GM12872 (cell line): ENCODE data around the gene BARX2.

Experiments used
- TF ChIP-seq, protein P1 (sequence below): IDR thresholded peaks from 3 replicates; pipeline ENCODE4 v1.5.1; 2011; ENCODE audit warnings: low read depth, mild to moderate bottlenecking, low read length, moderate library complexity; ENCODE audit not compliant: insufficient read depth

The BARX2 gene

DNA sequence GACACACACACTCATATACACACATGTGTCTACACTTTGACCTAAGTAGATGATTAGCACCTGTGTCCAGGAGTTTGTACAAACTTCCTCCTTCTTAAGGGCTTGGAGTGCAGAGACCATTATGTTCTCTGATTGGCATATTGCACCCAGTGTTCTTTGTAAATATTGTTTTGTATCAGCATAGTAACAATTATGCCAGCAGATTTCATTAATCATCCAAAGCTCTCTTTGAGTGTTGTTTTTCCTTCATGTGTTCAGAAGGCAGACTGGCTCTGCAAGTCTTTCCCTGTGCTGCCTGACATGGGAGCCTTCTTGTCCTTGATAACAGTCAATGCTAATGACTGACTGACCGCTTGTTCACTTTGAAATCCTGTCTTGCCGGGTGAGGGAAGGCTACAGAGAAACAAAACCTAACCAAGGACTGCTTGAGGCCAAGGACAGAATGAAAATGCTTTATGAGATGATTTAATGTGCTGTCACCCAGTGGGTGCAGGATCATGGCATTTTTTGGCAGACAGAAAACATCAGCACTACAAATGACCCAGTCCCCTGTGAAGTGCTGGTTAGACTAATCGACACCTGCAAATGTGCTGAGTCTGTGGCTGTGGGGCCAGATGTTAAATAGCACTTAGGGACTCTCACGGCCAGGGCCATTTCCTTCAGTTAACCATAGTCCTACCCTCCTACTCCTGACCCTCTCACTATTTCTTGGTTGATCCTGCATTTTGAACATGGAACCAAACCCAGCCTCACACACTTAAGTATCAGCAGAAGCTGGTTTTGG lies 6.6 kb upstream of the BARX2 start:
- TF ChIP-seq, protein P1, sequence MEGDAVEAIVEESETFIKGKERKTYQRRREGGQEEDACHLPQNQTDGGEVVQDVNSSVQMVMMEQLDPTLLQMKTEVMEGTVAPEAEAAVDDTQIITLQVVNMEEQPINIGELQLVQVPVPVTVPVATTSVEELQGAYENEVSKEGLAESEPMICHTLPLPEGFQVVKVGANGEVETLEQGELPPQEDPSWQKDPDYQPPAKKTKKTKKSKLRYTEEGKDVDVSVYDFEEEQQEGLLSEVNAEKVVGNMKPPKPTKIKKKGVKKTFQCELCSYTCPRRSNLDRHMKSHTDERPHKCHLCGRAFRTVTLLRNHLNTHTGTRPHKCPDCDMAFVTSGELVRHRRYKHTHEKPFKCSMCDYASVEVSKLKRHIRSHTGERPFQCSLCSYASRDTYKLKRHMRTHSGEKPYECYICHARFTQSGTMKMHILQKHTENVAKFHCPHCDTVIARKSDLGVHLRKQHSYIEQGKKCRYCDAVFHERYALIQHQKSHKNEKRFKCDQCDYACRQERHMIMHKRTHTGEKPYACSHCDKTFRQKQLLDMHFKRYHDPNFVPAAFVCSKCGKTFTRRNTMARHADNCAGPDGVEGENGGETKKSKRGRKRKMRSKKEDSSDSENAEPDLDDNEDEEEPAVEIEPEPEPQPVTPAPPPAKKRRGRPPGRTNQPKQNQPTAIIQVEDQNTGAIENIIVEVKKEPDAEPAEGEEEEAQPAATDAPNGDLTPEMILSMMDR: no peak

DNA sequence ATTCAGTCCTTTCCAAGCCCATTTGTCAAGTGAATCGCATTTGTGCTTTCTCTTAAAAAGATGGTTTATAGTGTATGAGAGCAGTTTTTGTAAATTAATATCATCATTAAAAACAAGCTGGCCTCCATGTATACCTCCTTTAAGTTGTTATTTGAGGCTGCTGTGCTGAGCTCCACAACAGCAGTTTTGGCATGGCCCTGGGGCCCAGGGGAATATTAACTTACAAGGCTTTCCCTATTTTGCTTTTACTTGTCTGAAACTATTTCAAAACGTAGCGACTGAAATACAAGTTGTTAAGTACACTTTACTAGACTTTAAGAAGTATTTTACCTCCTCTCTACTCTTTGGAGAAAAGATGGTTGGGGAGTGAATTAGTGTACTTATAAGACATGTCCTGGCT lies 4.9 kb upstream of the BARX2 start:
- TF ChIP-seq, protein P1: no peak

DNA sequence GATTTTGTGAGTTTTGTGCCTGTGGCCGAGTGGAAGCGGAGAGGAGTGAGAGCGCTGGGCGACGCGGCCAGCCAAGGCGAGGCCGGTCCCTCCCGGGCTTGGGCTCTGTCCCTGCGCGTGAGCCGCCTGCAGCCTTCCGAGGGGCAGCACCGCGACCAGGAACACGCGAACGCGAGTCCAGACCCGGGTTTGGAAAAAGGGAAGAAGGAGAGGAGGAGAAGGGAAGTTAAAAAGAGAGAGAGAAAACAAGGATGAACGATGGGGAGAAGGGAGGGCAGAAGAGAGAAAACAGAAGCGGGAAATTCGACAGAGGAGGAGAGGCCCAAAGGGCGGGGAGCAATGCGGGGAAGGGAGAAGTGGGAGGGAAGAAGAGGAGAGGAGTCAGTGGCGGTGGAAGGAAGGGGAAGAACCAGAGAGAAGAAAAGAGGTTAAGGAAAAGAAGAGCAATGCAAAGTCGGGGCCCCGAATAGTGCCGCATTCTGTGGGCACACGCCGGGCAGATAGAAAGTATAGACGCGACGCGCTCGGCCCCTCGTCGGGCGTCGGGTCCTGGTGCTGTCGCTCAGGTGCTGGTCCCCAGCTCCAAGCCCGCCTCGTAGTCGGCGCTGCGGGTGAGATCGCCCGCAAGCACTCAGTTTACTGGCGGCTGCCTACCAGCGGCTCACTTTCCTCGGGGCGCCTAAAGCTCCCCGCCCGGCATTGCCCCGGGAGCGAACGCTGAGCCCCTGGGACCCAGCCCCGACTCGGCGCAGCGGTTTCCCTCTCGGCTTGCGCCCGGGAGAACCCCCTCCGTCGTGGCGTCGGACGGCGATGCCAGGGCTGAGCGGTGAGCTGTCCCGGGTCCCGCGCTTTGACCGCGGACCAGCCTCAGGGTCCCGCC lies 2.8 kb upstream of the BARX2 start:
- TF ChIP-seq, protein P1: no peak

GRCh38 chr11:129373489-129373953 lies 2.1 kb upstream of the BARX2 start:
- TF ChIP-seq, protein P1: no peak

DNA sequence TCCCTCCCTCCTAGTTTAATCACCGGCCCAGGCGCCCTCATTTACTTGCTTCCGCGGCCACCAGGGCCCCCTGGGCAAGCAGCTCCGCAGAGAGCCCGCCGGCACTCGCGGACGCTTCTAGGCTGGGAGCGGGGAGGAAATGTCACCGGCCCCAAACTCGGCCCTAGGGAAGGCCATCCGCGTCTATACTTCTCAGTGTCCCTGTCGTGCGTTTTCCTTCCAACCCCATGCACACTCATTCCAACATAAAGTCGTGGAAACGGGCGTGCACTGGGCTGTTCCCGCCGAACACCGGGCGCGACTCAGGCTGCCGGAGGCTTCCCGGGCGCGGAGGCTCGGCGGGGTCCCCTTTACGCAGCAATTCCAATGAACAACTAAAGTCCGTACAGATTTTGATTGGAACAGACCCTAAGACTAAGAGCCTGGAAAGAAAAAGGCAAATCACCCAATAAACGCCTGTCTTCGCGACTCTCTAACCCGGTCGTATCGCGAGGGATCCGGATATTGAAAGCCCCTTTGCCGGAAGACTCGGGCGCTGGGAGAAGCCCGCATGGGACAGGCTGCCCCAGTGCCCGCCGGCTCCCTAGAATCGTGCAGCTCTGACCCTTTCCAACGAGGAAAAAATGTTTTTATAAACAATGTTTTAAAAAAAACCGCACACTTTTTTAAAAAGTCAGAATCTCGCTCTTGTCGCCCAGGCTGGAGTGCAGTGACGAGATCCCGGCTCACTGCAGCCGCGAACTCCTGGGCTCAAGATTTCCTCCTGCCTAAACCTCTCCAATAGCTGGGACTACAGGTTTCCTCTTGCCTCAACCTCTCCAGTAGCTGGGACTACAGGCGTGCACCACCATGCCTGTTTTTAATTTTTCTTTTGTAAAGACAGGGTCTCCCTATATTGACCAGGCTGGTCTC lies 1.3 kb upstream of the BARX2 start:
- TF ChIP-seq, protein P1: no peak

GRCh38 chr11:129374993-129375750 lies 476 bp upstream of the BARX2 start:
- TF ChIP-seq, protein P1: no peak
